HPDE6-E6E7 (cell line): ENCODE measurements around the gene FYTTD1.

Experiments used
- DNase-seq: peaks from one replicate; pipeline ENCODE4 v3.0.0; 2011; ENCODE audit warnings: missing footprints; ENCODE audit errors: extremely low spot score

The FYTTD1 gene

GRCh38 chr3:197833930-197834715 lies 84.4 kb downstream of the FYTTD1 start:
- DNase-seq = no peak

GRCh38 chr3:197835509-197835908 lies 85.8 kb downstream of the FYTTD1 start:
- no peak for DNase-seq

DNA sequence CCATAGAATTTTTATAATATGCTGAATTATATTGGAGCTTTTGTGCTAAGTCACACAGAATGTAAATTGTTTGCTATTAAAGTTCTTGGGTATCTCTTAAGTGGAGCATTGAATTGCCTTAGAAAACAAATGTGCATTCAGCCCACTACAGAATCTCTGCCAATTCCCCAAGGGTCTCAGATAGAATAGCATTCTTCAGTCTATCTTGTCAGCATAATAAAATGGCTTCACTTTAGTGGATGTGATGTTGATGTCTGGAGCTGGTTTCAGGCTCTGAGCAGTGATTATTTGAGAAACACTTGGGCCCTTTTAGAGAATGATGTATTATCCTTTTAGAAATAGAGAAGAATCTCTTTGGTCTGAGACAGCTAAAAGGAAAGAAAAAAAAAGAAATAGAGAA lies 86.6 kb downstream of the FYTTD1 start:
- DNase-seq = no peak
